ENCODE measurements around the gene GRHPR. TPM values are rescaled to one million over a fixed set of nuclear protein-coding genes. Genes with fewer than 3 reads are reported as not detected.

Gene GRHPR
- total RNA-seq, 5 donors from 2014 or later (not counting 1 experiment from before 2014, with no cell fraction given): 33.3 to 63.8 (median 43.9) TPM

DNA sequence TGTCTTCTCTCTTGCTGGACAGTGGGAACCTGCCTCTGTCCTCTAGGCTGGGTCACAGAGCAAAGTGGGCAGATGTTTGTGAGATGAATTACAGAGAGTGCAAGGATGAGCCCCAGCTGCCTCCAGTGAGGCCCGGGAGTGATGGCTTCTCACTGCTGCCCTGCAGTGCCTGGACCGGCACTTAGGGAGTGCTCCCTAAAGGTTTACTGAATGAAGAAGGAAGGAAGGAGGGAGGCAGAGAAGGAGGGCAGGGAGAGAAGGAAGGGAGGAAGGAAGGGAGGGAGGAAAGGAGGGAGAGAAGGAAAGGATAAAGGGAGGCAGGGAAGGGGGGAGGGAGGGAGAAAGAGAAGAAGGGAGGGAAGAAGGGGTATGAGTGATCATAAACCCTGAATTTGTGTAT lies 42.7 kb upstream of the GRHPR start:
- Histone ChIP-seq H3K36me3 (ENCODE audit: control insufficient read depth in 2 of 2, extremely low read depth in 1 of 2, insufficient read depth in 1 of 2, low read length in 1 of 2) (no peaks in the 10 kb centered on the region), H3K27ac (ENCODE audit: low read length) (no peak overlapping the region), H3K9me3 (no peaks in the 10 kb centered on the region), H3K27me3 (replicated peaks in 1 of 2; ENCODE audit: control insufficient read depth in 2 of 2, extremely low read depth in 1 of 2, insufficient read depth in 2 of 2, low read length in 1 of 2) (peaks cover 0 to 29% of the 10 kb centered on the region in 2 experiments), H3K4me3 (ENCODE audit: control insufficient read depth in 1 of 2, extremely low read depth in 1 of 2, low read length in 1 of 2) (no peak overlapping the region), H3K4me1 (ENCODE audit: control insufficient read depth in 1 of 2, extremely low read depth in 1 of 2, insufficient read depth in 2 of 2, low read length in 2 of 2) (no peaks in the 10 kb centered on the region)
- DNase-seq (no peak), ATAC-seq (replicated peaks in 1 of 4) (no peak)
- ChIA-PET POLR2A (no interaction called here), CTCF (no interaction called here)
- peaks cover 4% of the 10 kb centered on the region for H3K36me3 Mint-ChIP-seq
- H3K4me1 Mint-ChIP-seq: peaks cover 0 to 10% (median 0%) of the 10 kb centered on the region in 3 donors
- peaks cover 0 to 3% (median 0%) of the 10 kb centered on the region in 3 donors for H3K9me3 Mint-ChIP-seq
- no peak overlapping the region for H3K4me3 Mint-ChIP-seq
- no peak overlapping the region for H3K27ac Mint-ChIP-seq
- WGBS (ENCODE audit: insufficient coverage): 85% methylated on average over 2 of the region's 2 CpGs
- peaks cover 5 to 12% of the 10 kb centered on the region in 2 donors for H3K27me3 Mint-ChIP-seq

DNA sequence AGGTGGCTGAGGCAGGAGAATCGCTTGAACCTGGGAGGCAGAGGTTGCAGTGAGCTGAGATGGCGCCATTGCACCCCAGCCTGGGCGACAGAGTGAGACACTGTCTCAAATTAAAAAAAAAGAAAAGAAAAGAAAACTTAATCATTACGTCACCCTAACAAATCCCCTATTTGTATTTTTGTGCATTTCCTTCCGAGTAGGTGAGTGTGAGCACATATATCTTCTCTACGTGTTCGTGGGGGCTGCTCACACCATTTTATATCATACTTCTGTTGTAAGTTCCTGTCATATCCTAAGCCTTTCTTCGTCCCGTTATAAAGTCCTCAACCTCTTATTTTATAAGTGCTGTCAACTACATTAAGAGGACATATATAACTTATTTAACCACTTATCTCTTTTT lies 41.9 kb upstream of the GRHPR start:
- peaks cover 0 to 10% (median 0%) of the 10 kb centered on the region in 3 donors for H3K4me1 Mint-ChIP-seq
- no peak overlapping the region for H3K4me3 Mint-ChIP-seq
- WGBS (ENCODE audit: insufficient coverage): no CpG with 5 or more reads among the region's 9 CpGs
- ChIA-PET CTCF (no interaction called here), POLR2A (no interaction called here)
- H3K4me3 ChIP-seq (ENCODE audit: control insufficient read depth in 1 of 2, extremely low read depth in 1 of 2, low read length in 1 of 2): no peak overlapping the region
- no peaks in the 10 kb centered on the region for H3K9me3 ChIP-seq
- H3K27ac Mint-ChIP-seq: no peak overlapping the region
- no peaks in the 10 kb centered on the region for H3K36me3 ChIP-seq (ENCODE audit: control insufficient read depth in 2 of 2, extremely low read depth in 1 of 2, insufficient read depth in 1 of 2, low read length in 1 of 2)
- no peak overlapping the region for H3K27ac ChIP-seq (ENCODE audit: low read length)
- H3K4me1 ChIP-seq (ENCODE audit: control insufficient read depth in 1 of 2, extremely low read depth in 1 of 2, insufficient read depth in 2 of 2, low read length in 2 of 2): no peaks in the 10 kb centered on the region
- peaks cover 5 to 12% of the 10 kb centered on the region in 2 donors for H3K27me3 Mint-ChIP-seq
- H3K27me3 ChIP-seq (replicated peaks in 1 of 2; ENCODE audit: control insufficient read depth in 2 of 2, extremely low read depth in 1 of 2, insufficient read depth in 2 of 2, low read length in 1 of 2): peaks cover 0 to 27% of the 10 kb centered on the region in 2 experiments
- peaks cover 0 to 3% (median 0%) of the 10 kb centered on the region in 3 donors for H3K9me3 Mint-ChIP-seq
- ATAC-seq (replicated peaks in 1 of 4): no peak
- peaks cover 4% of the 10 kb centered on the region for H3K36me3 Mint-ChIP-seq
- DNase-seq: no peak

GRCh38 chr9:37381094-37381741 lies 41.3 kb upstream of the GRHPR start:
- Mint-ChIP-seq H3K9me3 (peaks cover 0 to 3% (median 0%) of the 10 kb centered on the region in 3 donors), H3K4me1 (peaks cover 0 to 10% (median 0%) of the 10 kb centered on the region in 3 donors), H3K4me3 (no peak overlapping the region), H3K27me3 (peaks cover 3 to 12% of the 10 kb centered on the region in 2 donors), H3K27ac (no peak overlapping the region), H3K36me3 (peaks cover 4% of the 10 kb centered on the region)
- no peaks in the 10 kb centered on the region for H3K36me3 ChIP-seq (ENCODE audit: control insufficient read depth in 2 of 2, extremely low read depth in 1 of 2, insufficient read depth in 1 of 2, low read length in 1 of 2)
- ChIA-PET CTCF (no interaction called here), POLR2A (no interaction called here)
- WGBS (ENCODE audit: insufficient coverage): 95% methylated on average over 9 of the region's 11 CpGs
- DNase-seq: no peak
- no peaks in the 10 kb centered on the region for H3K4me1 ChIP-seq (ENCODE audit: control insufficient read depth in 1 of 2, extremely low read depth in 1 of 2, insufficient read depth in 2 of 2, low read length in 2 of 2)
- H3K27ac ChIP-seq (ENCODE audit: low read length): no peak overlapping the region
- ATAC-seq (replicated peaks in 1 of 4): no peak
- H3K27me3 ChIP-seq (replicated peaks in 1 of 2; ENCODE audit: control insufficient read depth in 2 of 2, extremely low read depth in 1 of 2, insufficient read depth in 2 of 2, low read length in 1 of 2): peaks cover 0 to 27% of the 10 kb centered on the region in 2 experiments
- H3K4me3 ChIP-seq (ENCODE audit: control insufficient read depth in 1 of 2, extremely low read depth in 1 of 2, low read length in 1 of 2): no peak overlapping the region
- no peaks in the 10 kb centered on the region for H3K9me3 ChIP-seq

- Histone ChIP-seq H3K4me1 (ENCODE audit: control insufficient read depth in 1 of 2, extremely low read depth in 1 of 2, insufficient read depth in 2 of 2, low read length in 2 of 2) (no peaks in the 10 kb centered on the region), H3K27ac (ENCODE audit: low read length) (no peak overlapping the region), H3K9me3 (no peaks in the 10 kb centered on the region), H3K27me3 (replicated peaks in 1 of 2; ENCODE audit: control insufficient read depth in 2 of 2, extremely low read depth in 1 of 2, insufficient read depth in 2 of 2, low read length in 1 of 2) (peaks cover 0 to 20% of the 10 kb centered on the region in 2 experiments), H3K4me3 (ENCODE audit: control insufficient read depth in 1 of 2, extremely low read depth in 1 of 2, low read length in 1 of 2) (no peak overlapping the region), H3K36me3 (ENCODE audit: control insufficient read depth in 2 of 2, extremely low read depth in 1 of 2, insufficient read depth in 1 of 2, low read length in 1 of 2) (no peaks in the 10 kb centered on the region)
- H3K27me3 Mint-ChIP-seq: peaks cover 3 to 4% of the 10 kb centered on the region in 2 donors
- H3K4me3 Mint-ChIP-seq: no peak overlapping the region
- ATAC-seq (replicated peaks in 1 of 4) (no peak), DNase-seq (no peak)
- POLR2A ChIA-PET: no interaction called here
- CTCF ChIA-PET: no interaction called here
- peaks cover 0 to 7% (median 0%) of the 10 kb centered on the region in 3 donors for H3K4me1 Mint-ChIP-seq
- peaks cover 4% of the 10 kb centered on the region for H3K36me3 Mint-ChIP-seq
- 89% methylated on average over 11 of the region's 14 CpGs for WGBS (ENCODE audit: insufficient coverage)
- peaks cover 0 to 3% (median 0%) of the 10 kb centered on the region in 3 donors for H3K9me3 Mint-ChIP-seq
- H3K27ac Mint-ChIP-seq: no peak overlapping the region
These were observed 40.1 kb upstream of the GRHPR start for GRCh38 chr9:37382161-37382981.

DNA sequence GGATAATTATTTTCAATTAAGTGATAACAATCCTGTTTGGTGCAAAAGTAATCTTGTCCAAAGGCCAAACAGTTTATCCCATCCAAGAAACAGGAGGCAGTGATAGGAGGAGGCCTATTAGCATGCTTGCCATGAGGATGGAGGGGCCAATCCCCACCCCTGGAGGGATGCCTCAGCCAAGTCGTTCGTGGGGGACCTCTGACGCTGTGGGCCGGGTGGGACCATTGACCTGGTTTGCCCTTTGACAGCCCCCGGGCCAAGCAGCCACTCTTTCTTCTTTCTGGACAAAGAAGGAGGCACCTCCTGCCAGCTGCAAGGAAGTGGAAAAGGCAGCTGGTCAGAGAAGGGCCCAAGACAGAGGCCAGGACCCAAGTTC lies 39.5 kb upstream of the GRHPR start:
- Mint-ChIP-seq H3K4me1 (peaks cover 0 to 7% (median 0%) of the 10 kb centered on the region in 3 donors), H3K27ac (no peak overlapping the region), H3K4me3 (no peak overlapping the region), H3K27me3 (peaks cover 0 to 3% of the 10 kb centered on the region in 2 donors), H3K36me3 (peaks cover 4% of the 10 kb centered on the region), H3K9me3 (peaks cover 0 to 3% (median 0%) of the 10 kb centered on the region in 3 donors)
- Histone ChIP-seq H3K36me3 (ENCODE audit: control insufficient read depth in 2 of 2, extremely low read depth in 1 of 2, insufficient read depth in 1 of 2, low read length in 1 of 2) (no peaks in the 10 kb centered on the region), H3K27me3 (replicated peaks in 1 of 2; ENCODE audit: control insufficient read depth in 2 of 2, extremely low read depth in 1 of 2, insufficient read depth in 2 of 2, low read length in 1 of 2) (peaks cover 0 to 14% of the 10 kb centered on the region in 2 experiments), H3K4me1 (ENCODE audit: control insufficient read depth in 1 of 2, extremely low read depth in 1 of 2, insufficient read depth in 2 of 2, low read length in 2 of 2) (no peaks in the 10 kb centered on the region), H3K27ac (ENCODE audit: low read length) (no peak overlapping the region), H3K9me3 (no peaks in the 10 kb centered on the region), H3K4me3 (ENCODE audit: control insufficient read depth in 1 of 2, extremely low read depth in 1 of 2, low read length in 1 of 2) (no peak overlapping the region)
- ATAC-seq (replicated peaks in 1 of 4): no peak
- DNase-seq: no peak
- POLR2A ChIA-PET: no interaction called here
- WGBS (ENCODE audit: insufficient coverage): 76% methylated on average over 5 of the region's 5 CpGs
- CTCF ChIA-PET: no interaction called here

DNA sequence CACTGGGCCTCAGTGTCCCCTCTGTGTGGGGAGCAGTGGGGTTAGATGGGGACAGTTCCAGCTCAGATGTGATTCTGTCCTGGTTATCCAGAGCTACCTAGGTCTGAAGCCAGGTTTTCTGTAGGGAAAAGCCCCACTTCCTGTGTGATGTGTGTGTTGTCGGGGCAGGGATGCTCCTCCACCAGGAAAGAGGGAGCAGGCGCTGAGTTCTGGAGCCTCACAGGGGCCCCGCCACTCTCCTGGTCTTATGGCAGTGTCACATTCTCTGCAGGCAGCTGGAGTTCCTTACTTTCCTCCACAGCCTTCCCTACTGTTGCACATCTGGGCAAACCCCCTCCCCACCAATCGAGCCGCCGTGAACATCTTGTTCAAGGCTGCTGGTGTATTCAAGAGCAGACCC lies 39.1 kb upstream of the GRHPR start:
- Histone ChIP-seq H3K36me3 (ENCODE audit: control insufficient read depth in 2 of 2, extremely low read depth in 1 of 2, insufficient read depth in 1 of 2, low read length in 1 of 2) (no peaks in the 10 kb centered on the region), H3K4me1 (ENCODE audit: control insufficient read depth in 1 of 2, extremely low read depth in 1 of 2, insufficient read depth in 2 of 2, low read length in 2 of 2) (no peaks in the 10 kb centered on the region), H3K27me3 (replicated peaks in 1 of 2; ENCODE audit: control insufficient read depth in 2 of 2, extremely low read depth in 1 of 2, insufficient read depth in 2 of 2, low read length in 1 of 2) (peaks cover 0 to 11% of the 10 kb centered on the region in 2 experiments), H3K9me3 (no peaks in the 10 kb centered on the region), H3K27ac (ENCODE audit: low read length) (no peak overlapping the region), H3K4me3 (ENCODE audit: control insufficient read depth in 1 of 2, extremely low read depth in 1 of 2, low read length in 1 of 2) (no peak overlapping the region)
- peaks cover 4% of the 10 kb centered on the region for H3K36me3 Mint-ChIP-seq
- no peak overlapping the region for H3K27ac Mint-ChIP-seq
- DNase-seq (no peak), ATAC-seq (replicated peaks in 1 of 4) (no peak)
- peaks cover 0 to 7% (median 0%) of the 10 kb centered on the region in 3 donors for H3K4me1 Mint-ChIP-seq
- H3K9me3 Mint-ChIP-seq: peaks cover 0 to 3% (median 0%) of the 10 kb centered on the region in 3 donors
- peaks cover 0 to 3% of the 10 kb centered on the region in 2 donors for H3K27me3 Mint-ChIP-seq
- ChIA-PET CTCF (no interaction called here), POLR2A (no interaction called here)
- H3K4me3 Mint-ChIP-seq: no peak overlapping the region
- WGBS (ENCODE audit: insufficient coverage): 95% methylated on average over 4 of the region's 6 CpGs

All from T-cell (primary cell).